ENCODE measurements around the gene CDKAL1.
"Not testable (repeated sequence)": the region's sequence is repeated elsewhere in the genome, so short reads cannot be mapped to it uniquely, and the experiment has no call there.

CDKAL1 gene

DNA sequence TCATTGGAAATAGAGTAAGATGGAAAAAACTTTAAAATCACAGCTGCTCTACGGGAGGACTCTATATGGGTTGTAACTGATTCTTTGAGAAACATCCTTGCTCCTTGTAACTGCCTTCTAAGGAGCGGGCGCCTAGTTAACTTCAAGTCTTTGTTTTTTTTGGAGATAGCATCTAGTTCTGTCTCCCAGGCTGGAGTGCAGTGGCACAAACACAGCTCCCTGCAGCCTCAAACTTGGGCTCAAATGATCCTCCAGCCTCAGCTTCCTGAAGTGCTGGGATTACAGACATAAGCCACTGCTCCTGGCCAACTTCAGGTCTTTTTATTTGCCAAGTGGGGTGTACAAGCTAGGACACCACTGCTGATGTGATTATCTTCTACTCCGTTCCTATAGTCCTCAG is 552.9 kb downstream of the CDKAL1 start:
- DNase-seq = no peak

DNA sequence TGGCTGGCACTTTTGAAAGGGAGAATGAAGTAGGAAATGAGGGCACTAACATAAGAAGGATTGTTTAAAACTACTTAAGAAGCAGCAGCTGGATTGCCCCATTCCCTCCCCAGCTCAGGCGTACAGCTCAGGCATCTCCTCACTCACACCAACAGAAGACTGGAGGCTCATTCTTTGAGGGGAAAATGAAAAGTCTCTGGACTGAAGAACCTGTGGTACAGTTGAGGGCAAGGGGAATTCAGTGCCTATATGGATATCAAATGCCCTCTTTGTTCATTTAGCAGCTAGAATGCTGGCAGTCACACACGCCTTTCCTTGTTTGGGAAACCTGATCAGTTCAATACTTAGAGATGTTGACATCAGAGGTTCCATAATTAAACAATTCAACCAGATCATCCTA is 557.2 kb downstream of the CDKAL1 start:
- no peak for DNase-seq

DNA sequence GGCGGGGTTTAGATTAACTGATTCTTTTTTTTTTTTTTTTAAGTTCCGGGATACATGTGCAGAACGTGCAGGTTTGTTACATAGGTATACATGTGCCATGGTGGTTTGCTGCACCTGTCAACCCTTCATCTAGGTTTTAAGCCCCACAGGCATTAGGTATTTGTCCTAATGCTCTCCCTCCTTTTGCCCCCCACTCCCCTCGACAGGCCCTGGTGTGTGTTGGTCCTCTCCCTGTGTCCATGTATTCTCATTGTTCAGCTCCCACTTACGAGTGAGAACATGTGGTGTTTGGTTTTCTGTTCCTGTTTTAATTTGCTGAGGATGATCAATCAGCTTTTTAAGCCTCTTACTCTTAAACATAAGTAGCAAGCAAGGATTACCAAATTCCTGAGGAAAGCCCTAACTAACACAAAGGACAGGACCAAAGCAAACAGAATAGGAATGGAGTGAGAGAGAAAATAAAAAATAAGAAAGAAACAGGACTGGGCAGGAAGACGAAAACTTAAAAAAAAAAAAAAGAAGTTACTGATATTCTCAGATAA is 558.0 kb downstream of the CDKAL1 start:
- DNase-seq = not testable (repeated sequence)

DNA sequence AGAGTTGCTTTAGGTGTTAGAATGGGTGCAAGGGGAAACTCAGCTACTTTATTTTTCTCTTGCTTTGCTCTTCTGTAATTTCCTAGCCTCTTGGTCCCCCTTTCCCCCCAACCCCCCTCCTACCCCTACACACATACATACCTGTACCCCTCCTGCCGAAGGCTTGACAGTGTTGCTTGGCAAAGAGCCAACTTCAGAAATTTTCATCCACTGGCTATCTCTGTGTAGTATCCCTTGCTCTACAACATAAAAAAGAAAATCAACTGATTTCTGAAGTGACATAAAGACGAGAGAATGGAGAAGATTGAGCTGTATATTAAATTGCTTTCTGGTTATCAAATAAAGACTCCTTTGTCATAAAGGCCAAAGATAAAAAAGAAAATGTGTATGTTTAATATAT is 561.2 kb downstream of the CDKAL1 start:
- no peak for DNase-seq

DNA sequence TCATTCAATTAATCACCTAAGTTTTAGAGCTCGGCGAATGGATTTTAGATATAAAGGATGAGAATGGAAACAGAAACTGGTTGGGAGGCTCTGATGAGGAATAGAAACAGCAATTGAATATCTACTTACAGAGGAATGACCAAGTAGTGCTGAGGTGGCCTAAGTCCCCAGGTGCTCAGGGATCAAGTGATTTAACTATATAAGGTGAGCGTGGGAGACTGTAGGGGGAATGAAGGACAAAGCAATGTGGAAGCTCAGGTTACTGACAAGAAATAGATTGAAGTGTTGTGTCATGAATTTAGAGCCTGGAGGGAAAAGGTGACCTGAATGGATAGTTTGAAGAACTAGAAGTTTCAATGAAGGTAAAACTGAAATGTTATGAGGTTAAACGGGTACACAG is 563.9 kb downstream of the CDKAL1 start:
- no peak for DNase-seq

DNA sequence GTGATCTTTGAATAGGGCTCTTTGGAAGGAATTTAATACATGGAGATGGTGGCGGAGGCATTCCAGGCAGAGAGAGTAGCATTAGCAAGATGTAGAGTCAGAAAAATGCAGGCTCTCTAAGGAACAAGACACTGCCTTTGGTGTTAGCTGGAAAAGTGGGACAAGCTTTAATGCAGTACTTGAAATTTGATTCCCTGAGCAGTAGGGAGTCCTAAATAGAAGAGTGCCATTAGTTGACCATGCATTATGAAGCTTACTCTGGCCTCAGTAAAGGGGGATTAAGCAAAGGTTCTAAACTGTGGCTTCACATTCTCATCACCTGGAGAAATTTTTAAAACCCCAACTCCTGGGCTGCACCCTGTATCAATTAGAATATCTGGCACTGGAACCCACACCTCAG is 564.5 kb downstream of the CDKAL1 start:
- no peak for DNase-seq

DNA sequence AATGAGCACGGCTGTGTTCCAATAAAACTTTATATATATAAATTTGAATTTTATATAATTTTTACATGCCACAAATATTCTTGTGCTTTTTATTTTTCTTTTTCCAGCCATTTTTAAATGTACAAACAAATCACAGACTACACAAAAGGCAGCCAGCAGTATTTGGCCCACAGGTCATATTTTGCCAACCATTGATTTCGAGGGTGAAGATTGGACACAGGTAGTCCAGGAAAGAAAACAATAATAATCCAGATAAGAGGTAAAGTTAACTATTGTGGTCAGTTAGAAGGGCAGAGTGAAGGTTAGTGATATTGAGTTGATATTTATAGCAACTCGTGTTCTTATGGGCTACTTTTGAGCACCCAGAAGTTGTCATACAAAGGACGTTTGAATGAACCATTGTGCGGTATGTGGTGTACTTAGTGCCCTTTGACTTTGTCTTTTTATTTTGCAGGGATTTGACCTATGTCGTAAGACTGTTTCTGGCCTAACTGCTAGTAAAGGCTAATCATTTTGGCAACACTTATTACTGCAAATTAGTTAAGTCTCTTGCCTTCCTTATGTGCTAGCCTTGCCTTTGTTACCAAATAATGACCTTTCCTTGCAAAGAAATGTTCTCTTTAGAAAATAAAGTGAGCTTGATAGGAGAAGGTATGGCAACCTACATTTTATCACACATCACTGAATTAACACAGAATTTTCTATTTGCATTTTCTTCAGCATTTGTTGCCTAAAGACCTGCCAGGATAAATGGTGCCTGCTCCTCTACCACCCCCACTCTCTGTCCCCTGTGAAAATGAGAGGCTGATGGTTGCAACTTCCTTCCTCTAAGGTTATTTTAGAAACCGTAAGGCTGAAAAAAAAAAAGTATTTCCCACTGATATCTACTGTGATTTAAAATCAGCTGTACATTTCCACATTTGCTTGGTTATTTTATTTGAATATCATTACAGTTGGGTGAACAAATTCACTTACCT is 565.4 kb downstream of the CDKAL1 start:
- DNase-seq = no peak

DNA sequence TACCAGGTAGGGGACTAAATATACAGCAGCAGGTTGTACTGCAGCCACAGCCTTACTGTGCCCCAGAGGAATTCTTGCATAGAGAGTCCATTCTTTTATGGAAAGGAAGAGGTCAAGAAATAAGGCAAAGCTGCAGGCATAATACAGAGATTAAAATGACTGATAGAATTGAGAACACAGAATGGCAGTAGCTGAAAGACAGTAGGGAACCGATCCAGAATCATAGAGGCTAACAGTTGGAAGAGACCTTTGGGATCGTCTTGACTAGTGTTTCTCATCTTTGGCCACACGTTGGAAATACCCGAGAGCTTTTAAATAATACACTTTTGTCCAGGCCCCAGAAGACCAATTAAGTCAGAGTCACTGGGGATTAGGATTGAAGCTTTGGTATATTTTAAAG is 566.7 kb downstream of the CDKAL1 start:
- DNase-seq = no peak

DNA sequence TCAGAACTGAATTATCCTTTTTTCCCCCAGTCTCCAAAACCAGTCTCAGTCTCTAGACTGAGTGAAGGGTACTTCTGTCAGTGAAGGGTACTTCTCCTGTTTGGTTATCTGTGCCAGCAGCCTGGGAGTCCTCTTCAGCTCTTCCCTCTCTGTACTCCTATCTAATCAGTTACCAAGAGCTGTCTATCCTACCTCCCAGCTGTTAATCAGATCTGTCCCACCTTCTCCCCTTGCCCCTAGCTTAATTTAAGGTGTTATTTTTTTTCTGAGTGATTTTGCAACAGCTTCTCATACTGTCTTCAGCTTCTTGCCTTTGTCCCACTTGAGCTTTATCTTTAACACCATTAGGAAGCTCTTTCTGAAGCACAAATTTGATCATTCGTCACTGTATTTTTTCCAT is 567.4 kb downstream of the CDKAL1 start:
- no peak for DNase-seq

DNA sequence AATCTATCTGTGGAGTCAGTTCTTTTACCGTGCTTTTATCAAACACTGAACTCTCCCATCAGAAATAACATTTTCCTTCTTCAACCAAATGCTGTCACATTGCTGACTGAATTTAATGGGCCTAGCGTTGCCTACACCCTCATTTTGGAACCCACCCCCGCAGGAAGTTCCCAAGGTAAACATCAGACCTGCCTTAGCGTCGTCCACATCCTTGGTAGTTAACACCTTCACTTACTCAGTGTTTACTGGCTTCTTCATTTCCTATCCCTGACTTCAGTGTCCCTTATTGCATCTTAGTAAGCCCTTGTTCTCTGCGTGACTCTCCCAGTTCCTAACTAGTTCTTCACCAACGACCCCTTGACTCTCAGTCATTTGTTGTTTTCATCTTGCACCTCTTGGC is 567.9 kb downstream of the CDKAL1 start:
- no peak for DNase-seq

DNA sequence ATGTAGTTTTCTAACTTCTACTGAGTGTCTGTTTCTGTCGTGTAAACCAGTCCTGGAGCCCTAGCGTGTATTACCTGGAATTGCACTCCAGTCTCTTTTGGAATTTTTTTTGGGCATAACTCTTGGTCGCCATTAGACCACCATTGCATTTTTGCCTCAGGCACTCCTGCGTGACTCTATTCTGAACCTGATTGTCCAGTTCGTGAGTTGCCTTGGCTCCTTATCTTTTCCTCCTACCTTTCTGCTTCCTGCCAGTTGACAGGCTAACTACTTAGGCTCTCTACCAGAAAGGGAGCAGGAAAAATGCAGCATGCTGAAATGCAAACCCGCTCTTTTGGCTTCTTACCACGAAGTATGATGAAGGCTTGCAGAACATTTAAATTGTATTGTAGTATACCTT is 568.4 kb downstream of the CDKAL1 start:
- no peak for DNase-seq

DNA sequence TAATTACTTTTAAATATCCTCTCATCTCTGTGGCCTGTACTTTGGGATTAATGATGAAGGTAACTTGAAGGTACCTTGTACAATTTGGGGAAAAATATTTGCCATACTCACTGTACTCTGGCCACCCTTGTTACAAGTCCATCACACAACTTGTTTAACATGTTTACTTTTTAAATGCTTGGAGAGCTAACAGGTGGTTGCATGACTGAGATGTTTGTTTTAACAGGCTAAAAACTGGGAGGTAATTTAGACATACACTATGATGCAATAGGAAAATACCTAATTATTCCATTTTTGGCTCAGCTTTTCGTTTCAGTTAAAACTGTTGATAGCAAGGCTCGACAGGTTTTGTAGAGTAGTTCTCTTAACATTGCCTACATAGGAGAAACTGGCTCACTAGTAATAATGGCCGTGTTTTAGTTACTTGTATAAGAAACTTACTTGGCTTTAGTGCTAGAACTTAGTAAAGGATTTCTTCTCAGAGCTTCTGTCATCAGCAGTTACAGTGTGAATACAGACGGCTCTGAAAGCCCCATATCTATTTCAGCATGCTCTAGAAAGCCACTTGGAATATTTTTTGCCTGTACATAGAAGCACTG is 569.5 kb downstream of the CDKAL1 start:
- no peak for DNase-seq

DNA sequence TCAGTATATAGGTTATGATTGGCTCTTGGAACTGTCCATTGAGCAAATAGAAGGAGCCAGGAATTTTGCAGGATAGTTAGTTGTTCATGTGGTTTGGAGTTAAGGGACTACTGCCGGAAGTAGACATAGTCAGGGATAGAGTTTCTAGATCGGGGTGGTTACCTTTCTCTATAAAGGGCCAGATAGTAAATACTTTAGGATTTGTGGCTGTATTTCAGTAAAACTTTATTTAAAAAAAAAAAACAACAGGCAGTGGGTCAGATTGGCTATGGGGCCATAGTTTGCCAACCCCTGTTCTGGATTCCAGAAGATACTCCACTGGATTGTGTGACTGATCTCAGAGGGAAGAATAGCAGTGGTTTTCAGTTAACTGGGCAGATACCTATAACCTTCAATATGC is 570.0 kb downstream of the CDKAL1 start:
- no peak for DNase-seq

DNA sequence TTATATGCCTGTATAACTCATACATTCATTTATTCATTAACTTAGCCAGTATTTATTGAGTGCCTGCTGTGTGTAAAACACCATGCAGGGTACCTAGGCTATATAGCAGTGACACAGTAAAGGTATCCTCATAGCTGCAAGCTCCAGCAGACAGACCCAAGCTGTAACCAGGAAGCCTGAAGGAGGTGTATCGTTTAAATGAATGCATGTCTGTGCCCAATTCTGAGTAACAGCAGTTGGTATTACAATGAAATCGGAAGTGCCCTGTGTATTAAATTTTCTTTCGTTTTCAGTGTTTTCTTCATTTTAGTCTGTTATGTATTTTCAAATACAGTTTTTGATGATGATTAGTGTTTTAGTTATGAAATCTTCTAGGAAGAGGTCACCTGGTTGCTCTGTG is 573.5 kb downstream of the CDKAL1 start:
- DNase-seq = no peak

DNA sequence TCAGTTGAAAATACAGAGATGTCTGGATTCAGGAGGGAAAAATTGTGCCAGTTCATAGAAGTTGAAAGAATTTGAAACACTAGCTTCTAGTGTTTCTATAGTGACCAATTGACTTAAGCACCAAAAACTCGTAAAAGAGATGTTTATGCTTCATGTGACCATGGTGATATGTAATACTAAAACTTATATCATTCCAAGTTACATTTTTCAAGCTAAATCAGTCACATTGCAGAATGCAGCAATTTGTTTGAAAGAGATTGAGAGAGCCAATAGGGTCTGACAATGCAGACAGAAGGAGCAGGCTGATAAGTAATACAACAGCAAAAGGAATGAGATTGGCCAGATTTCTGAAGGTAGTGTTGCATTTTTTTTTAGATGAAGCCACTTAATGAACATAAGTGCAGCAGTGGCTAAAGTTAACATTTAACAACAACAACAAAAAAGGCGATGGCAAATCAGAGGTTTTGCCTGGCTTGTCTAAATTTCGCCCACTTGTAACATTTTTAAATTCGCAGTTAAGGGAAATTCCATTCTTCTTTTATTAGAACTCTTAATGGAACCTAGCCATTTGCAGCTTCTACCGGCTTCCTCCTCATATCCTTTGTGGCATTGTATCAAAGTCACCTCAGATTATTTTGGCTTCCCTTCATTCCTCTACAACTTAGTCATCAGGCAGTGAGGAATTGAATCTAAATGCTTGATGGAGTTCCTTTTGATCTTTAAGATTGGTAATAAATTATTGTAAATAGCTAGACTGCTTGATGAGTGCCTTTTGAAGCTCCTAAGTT is 575.3 kb downstream of the CDKAL1 start:
- no peak for DNase-seq

DNA sequence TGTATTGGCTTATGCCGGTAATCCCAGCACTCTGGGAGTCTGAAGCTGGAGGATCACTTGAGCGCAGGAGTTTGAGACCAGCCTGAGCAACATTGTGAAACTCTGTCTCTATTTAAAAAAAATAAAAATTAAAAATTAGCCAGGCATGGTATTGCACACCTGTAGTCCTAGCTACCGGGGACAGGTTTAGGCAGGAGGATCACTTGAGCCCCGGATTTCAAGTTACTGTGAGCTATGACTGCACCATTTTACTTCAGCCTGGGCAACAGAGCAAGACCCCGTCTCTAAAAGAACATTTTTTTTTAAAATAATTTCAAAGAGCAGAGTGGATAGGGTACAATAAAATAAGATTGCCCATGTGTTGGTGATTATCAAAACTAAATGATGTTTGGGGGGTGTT is 576.4 kb downstream of the CDKAL1 start:
- no peak for DNase-seq

DNA sequence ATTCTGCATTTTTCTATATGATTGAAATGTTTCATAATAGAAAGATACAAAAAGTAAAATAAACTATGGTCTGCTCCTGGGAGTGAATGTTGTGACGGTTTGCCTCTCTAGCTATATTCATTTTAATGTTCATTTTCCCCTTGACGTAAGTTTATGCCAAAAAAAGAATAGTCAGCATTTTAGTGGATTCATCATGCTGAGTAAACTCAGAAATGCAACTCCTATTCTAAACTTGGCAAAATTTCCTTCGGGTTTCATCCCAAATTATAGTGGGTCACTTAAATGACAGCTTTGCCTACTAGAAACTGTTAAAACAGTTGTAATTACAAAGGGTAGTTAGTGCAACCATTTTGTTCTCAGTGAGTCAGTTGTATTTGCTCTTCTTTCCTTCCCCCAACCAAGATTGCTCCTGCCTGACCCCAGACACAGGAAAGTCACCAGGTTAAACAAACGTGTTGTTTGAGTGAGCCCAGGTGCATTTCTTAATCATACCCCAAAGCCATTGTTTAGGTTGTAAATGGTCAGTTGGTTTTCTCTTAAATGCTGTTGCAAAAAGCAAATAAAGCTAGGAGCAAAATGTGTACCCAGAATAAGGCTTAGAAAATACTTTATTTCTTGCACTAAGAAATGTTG is 577.0 kb downstream of the CDKAL1 start:
- no peak for DNase-seq

DNA sequence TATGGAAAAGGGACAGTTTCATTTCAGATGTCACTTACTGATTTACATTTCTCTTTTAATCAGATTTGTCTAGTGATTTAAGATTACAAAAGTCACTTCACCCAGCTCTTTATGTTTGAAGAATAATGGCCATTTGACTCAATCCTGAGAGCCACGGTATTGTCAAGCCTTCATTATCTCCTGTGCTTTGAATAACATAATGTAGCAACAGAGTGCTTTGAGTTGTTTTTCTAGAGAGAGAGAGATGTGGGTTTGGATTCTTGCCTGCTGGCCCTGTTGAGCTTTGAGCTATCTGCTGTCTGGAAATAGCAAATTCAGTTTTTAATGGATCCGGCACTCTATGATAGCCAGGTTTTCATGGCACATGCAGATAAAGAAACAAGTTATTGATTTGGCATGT is 580.9 kb downstream of the CDKAL1 start:
- no peak for DNase-seq

DNA sequence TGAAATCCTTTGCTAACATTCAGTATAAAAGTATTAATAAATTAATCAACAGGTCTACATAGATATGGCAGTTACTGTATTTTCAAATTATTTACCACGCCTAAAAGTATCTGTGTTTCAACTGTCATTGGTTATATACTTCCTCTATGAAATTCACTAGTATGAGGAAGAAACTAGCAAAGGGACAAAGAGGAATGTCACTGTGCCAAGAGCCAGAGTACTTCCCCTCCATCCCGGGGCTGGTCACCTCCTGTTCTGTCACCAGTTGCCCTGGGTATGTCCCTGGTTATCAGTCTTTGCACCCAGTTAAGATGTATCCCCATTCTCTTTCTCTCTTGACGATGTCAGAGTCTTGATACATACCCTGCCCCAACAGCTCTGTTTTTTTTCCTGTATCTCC is 582.5 kb downstream of the CDKAL1 start:
- DNase-seq = no peak

DNA sequence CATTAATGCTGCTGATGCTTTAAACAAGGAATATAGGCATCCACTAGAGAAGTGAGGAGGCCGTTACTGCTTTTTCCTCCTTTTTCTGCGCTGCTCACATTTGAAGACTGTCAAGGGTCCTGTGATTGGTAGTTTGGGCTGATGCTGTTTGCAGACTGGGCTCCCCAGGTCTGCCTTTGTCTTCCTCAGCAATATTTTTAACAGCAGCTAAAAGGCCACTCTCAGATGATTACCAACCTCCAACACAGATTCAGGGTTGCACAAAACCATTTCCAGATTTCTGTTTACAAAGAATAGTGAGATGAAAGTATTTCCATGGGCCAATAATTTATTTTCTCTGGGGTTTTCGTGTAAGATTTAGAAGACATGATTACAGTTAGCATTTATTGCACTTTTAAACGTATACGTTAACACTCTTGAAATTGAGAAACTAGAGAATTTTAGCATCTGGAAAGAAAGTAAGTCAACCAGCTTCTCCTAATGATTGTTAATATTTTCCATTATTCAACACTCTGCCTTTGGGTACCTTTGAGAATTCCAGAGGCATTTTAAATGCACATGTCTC is 584.0 kb downstream of the CDKAL1 start:
- no peak for DNase-seq

DNA sequence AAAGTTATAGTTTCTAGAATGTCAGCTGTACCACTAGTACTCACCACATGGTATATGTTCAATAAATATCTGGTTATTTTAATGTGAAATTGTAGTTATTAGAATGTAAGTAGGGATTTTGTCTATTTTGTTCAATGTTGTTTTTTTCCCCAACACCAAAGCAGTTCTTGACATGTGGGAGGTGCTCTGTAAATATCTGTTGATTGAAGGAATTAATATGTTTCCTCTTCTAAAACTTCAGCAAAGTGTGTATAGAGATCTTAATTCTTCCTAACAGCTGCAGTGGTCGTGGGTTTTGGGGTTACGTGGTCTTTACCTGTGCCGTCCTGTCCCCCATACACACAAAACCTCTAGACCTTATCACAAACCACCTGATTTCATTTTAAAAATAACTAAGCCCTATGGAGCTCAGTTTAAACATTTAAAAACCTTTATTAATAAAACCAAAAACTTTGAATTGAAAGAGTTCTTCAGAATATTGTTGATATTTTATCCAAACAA is 587.4 kb downstream of the CDKAL1 start:
- DNase-seq = no peak
